ENCODE data around the gene PDE4D. TPM values are rescaled to one million over a fixed set of nuclear protein-coding genes. Genes with fewer than 3 reads are reported as not detected.

Gene PDE4D
- total RNA-seq, 1 donor from 2014 or later: 2.3 TPM

- H3F3A ChIP-seq (ENCODE audit: low read depth): no peaks in the 10 kb centered on the region
- TF ChIP-seq EZH2phosphoT487 (IDR thresholded peaks at IDR 0.05): no peak
- no peak for TF ChIP-seq EZH2 (IDR thresholded peaks at IDR 0.05)
- no peak for TF ChIP-seq CTCF (IDR thresholded peaks at IDR 0.05)
- DNase-seq (ENCODE audit: low spot score): no peak
- no peak overlapping the region for H3K4me2 ChIP-seq
- peaks cover 3% of the 10 kb centered on the region for H3K27me3 Mint-ChIP-seq (ENCODE audit: insufficient read depth, low read depth)
- H4K20me1 ChIP-seq (ENCODE audit: low read depth): no peaks in the 10 kb centered on the region
- H3K36me3 ChIP-seq: no peaks in the 10 kb centered on the region
- no peak overlapping the region for H3K9ac ChIP-seq
- peaks cover 7% of the 10 kb centered on the region for H3K4me1 ChIP-seq
- no peak overlapping the region for H3K27ac ChIP-seq
- no peak overlapping the region for H3K4me3 Mint-ChIP-seq
- no peak overlapping the region for H3K4me3 ChIP-seq
- no peaks in the 10 kb centered on the region for H3K79me2 ChIP-seq (ENCODE audit: low read depth)
- no peak overlapping the region for H3K27ac Mint-ChIP-seq
- peaks cover 19% of the 10 kb centered on the region for H3K27me3 ChIP-seq
- H2AFZ ChIP-seq (replicated peaks): no peak overlapping the region
- H3K9me3 ChIP-seq (ENCODE audit: low read depth): no peaks in the 10 kb centered on the region
- no peaks in the 10 kb centered on the region for H3K9me3 Mint-ChIP-seq
- H3K36me3 Mint-ChIP-seq: no peaks in the 10 kb centered on the region
- peaks cover 7% of the 10 kb centered on the region for H3K4me1 Mint-ChIP-seq
These were observed 120.2 kb downstream of the PDE4D start for GRCh38 chr5:59773294-59773693.

GRCh38 chr5:59772757-59773156 lies 120.8 kb downstream of the PDE4D start:
- Histone ChIP-seq H4K20me1 (ENCODE audit: low read depth) (no peaks in the 10 kb centered on the region), H3K36me3 (no peaks in the 10 kb centered on the region), H3K4me1 (peaks cover 7% of the 10 kb centered on the region), H3K9me3 (ENCODE audit: low read depth) (no peaks in the 10 kb centered on the region), H3K4me2 (no peak overlapping the region), H3K79me2 (ENCODE audit: low read depth) (no peaks in the 10 kb centered on the region), H3K4me3 (no peak overlapping the region), H3K9ac (no peak overlapping the region), H3F3A (ENCODE audit: low read depth) (no peaks in the 10 kb centered on the region), H2AFZ (replicated peaks) (no peak overlapping the region), H3K27ac (no peak overlapping the region), H3K27me3 (peaks cover 24% of the 10 kb centered on the region)
- TF ChIP-seq CTCF (IDR thresholded peaks at IDR 0.05) (no peak), EZH2 (IDR thresholded peaks at IDR 0.05) (no peak), EZH2phosphoT487 (IDR thresholded peaks at IDR 0.05) (no peak)
- Mint-ChIP-seq H3K4me3 (no peak overlapping the region), H3K9me3 (no peaks in the 10 kb centered on the region), H3K4me1 (peaks cover 12% of the 10 kb centered on the region), H3K27ac (no peak overlapping the region), H3K36me3 (no peaks in the 10 kb centered on the region), H3K27me3 (ENCODE audit: insufficient read depth, low read depth) (peaks cover 3% of the 10 kb centered on the region)
- no peak for DNase-seq (ENCODE audit: low spot score)

- no peak overlapping the region for H3K4me3 Mint-ChIP-seq
- H3K4me1 Mint-ChIP-seq: peaks cover 12% of the 10 kb centered on the region
- Histone ChIP-seq H3K9ac (no peak overlapping the region), H2AFZ (replicated peaks) (no peak overlapping the region), H3K27ac (no peak overlapping the region), H3K4me1 (peaks cover 7% of the 10 kb centered on the region), H4K20me1 (ENCODE audit: low read depth) (no peaks in the 10 kb centered on the region), H3K4me2 (no peak overlapping the region), H3F3A (ENCODE audit: low read depth) (no peaks in the 10 kb centered on the region), H3K27me3 (peaks cover 30% of the 10 kb centered on the region), H3K79me2 (ENCODE audit: low read depth) (no peaks in the 10 kb centered on the region), H3K36me3 (no peaks in the 10 kb centered on the region), H3K9me3 (ENCODE audit: low read depth) (no peaks in the 10 kb centered on the region), H3K4me3 (no peak overlapping the region)
- H3K27ac Mint-ChIP-seq: no peak overlapping the region
- H3K9me3 Mint-ChIP-seq: no peaks in the 10 kb centered on the region
- H3K27me3 Mint-ChIP-seq (ENCODE audit: insufficient read depth, low read depth): peaks cover 3% of the 10 kb centered on the region
- no peaks in the 10 kb centered on the region for H3K36me3 Mint-ChIP-seq
- no peak for DNase-seq (ENCODE audit: low spot score)
- TF ChIP-seq EZH2 (IDR thresholded peaks at IDR 0.05): no peak
- TF ChIP-seq CTCF (IDR thresholded peaks at IDR 0.05): no peak
- no peak for TF ChIP-seq EZH2phosphoT487 (IDR thresholded peaks at IDR 0.05)
These were observed 121.3 kb downstream of the PDE4D start for GRCh38 chr5:59772206-59772605.

All from neural progenitor cell (in vitro differentiated cells).